GM21381 (cell line): ENCODE measurements around the gene DISP3.

Source experiments
- ATAC-seq: cut with Tn5 transposase; IDR thresholded peaks from one replicate; pipeline ENCODE4 v1.9.1; 2021; ENCODE audit warnings: mild to moderate bottlenecking, moderate library complexity; ENCODE audit not compliant: unreplicated experiment

DISP3 gene

GRCh38 chr1:11527541-11528452, 48.8 kb downstream of the DISP3 start:
- ATAC-seq, result no peak

DNA sequence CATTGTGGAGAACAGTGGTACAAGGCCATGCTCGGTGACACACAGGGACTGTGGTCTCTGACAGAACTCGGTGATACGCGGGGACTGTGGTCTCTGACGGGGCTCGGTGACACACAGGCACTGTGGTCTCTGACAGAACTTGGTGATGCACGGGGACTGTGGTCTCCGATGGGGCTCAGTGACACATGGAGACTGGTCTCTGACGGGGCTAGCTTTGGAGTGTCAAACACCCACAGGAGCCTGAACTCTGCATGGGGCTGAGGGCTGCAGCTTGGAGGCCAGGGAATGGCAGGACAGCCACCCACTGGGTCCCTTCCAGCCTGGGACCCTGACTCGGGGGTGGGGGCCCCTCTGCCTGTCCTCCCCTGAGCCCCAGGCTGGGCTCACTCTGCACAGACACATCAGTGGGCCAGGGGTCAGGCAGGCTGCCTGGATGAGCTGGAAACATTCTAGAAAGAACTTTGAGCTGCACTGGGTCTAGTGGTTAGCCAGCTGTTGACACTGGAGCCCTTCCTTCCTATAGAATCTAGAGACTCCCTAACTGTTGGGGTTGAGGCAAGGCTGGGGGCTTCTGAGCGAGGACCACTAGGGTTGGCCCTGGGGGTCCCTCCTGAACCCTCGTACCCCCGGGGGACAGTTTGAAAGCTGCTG, 49.8 kb downstream of the DISP3 start:
- no peak for ATAC-seq

DNA sequence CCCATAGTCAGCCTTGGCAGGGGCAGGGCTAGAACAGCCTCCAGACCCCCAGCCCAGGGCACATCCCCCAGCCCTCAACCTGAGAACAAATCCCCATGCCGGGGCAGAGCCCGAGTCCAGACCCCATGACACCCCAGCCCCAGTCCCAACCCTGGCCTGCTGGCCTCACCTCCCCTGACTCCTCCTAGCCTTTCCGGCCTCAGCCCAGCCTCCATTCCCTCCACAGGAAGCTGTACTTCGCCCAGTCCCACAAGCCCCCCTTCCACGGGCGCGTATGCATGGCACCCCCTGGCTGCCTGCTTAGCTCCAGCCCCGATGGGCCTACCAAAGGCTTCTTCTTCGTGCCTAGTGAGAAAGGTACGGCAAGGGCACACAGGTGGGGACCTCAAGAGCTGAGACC, 50.4 kb downstream of the DISP3 start:
- no peak for ATAC-seq

- ATAC-seq, result no peak
Observed at GRCh38 chr1:11529763-11530730, 51.1 kb downstream of the DISP3 start.

GRCh38 chr1:11530731-11531311, 51.9 kb downstream of the DISP3 start:
- no peak for ATAC-seq

- ATAC-seq, result no peak
Observed at GRCh38 chr1:11531314-11531870, 52.4 kb downstream of the DISP3 start.

DNA sequence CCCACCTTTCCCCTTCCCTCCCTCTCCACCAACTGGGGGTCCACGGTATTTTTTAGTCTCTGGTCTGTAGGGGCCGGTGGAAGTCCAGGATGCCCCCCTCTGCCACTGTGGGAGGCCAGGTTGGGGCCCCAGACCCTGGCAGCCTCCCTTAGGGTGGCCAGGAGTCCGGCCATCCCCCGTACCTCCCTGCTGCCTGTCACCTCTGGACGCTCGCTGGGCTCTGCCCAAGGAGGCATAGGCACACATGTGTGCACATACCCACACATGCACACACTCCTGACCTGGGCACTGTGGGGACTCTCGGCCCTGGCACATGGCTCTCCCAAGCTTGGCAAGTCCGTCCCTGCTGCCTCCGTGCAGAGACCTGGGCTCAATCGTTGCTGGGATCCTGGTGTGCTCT, 53.0 kb downstream of the DISP3 start:
- no peak for ATAC-seq

DNA sequence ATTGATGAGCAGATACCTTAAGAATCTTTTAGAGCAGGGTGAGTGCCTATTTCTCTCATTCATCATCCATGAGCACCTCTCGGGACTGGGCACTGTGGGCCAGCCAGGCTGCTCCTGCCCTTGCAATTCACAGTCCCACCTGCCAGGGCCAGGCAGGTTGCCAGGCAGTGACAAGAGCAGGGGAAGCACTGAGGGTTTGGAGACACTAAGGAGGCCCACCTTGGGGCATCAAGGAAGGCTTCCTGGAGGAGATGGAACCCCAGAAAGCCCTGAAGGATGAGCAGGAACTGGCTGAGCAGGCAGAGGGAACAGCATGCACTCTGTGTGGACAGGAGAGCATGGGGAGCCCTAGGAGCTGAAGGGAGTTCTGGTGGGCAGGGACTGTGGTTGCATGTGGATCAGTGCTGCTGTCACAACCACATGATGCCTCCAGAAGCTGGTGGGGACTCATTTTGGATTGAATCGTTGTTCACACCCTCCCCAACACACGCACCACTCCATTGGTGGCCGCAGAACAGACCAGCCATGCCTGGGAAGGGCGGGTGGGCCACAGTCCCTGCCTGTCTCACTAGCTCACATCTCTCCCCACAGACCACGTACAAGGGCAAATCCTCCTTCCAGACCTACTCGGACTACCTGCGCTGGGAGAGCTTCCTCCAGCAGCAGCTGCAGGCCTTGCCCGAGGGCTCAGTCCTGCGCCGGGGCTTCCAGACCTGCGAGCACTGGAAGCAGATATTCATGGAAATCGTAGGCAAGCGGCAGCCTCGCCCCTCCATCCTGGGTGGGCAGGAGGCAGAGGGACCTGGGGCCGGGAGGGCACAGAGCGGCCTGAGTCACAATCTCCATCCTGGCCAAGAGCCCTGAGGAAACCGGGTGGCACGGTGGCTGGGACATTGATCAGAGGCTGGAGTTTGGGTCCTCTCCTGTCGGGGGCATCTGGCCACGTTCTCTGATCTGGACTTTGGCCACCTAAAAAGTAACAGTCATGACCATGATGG, 55.1 kb downstream of the DISP3 start:
- no peak for ATAC-seq

DNA sequence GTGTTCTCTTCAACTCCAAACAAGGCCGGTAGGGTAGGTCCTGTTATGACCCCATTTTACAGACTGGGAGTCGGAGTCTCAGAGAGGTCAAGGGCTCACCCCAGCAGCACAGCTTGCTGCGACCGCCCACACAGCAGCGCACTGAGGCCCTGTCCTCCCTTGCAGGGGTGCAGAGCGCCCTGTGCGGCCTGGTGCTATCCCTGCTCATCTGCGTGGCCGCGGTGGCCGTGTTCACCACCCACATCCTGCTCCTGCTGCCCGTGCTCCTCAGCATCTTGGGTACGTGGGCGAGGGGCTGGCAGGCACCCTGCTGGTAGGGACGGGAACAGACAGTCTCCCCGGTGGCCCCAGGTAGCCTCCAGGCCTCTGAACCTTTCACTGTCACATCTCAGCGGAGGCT, 55.9 kb downstream of the DISP3 start:
- no peak for ATAC-seq

GRCh38 chr1:11535316-11535715, 56.4 kb downstream of the DISP3 start:
- ATAC-seq, result no peak

- ATAC-seq, result no peak
Observed at GRCh38 chr1:11535761-11536572, 57.0 kb downstream of the DISP3 start.

GRCh38 chr1:11536573-11537379, 57.8 kb downstream of the DISP3 start:
- no peak for ATAC-seq

DNA sequence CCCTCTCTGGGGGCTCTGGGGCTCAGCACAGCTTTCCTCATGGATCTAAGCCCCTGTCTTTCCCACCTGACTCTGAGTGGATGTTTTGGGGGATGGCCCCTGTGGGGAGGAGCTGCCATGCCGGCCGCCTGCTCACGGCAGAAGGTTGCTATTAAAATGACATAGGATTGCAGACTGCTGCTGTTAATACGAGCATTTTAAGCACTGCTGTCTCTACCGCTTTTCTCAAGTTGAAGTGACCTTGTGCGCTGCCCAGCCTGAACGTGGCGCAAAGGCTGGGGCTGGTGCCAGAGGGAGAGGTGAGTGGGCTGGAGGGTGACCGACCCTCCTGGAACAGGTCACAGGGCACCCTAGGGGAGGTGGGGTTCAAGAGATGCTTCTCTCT, 58.4 kb downstream of the DISP3 start:
- ATAC-seq, result no peak

DNA sequence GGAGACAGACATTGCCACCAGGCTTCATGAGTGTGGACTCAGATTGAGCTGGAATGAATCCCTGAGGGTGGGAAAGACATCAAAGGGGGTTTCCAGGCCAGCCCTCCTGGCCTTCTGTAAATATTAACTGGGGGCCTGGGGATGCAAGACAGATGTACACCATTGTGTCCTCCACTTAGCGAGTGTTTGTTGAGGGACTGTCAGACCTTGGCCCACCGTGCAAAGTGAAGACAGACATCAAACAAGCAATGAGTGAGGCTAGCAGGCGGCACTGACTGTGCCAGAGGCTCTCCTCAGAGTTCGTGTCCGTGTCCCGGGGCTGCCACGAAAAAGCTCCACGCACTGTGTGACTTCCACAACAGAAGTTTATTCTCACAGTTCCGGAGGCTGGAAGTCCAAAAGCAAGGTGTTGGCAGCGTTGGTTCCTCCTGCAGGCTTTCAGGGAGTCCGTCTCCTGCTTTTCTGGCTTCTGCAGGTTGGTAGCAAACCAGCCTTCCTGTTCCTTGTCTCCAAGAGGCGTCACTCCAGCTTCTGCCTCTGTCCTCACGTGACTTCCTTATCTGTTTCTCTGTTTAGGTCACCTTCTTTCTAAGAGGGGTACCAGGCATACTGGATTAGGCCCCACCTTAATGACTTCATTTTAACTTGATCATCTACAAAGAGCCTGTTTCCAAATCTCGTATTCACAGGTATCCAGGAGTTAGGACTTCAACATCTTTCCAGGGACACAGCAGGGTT, 59.1 kb downstream of the DISP3 start:
- no peak for ATAC-seq

- no peak for ATAC-seq
Observed at GRCh38 chr1:11538886-11539285, 59.9 kb downstream of the DISP3 start.

DNA sequence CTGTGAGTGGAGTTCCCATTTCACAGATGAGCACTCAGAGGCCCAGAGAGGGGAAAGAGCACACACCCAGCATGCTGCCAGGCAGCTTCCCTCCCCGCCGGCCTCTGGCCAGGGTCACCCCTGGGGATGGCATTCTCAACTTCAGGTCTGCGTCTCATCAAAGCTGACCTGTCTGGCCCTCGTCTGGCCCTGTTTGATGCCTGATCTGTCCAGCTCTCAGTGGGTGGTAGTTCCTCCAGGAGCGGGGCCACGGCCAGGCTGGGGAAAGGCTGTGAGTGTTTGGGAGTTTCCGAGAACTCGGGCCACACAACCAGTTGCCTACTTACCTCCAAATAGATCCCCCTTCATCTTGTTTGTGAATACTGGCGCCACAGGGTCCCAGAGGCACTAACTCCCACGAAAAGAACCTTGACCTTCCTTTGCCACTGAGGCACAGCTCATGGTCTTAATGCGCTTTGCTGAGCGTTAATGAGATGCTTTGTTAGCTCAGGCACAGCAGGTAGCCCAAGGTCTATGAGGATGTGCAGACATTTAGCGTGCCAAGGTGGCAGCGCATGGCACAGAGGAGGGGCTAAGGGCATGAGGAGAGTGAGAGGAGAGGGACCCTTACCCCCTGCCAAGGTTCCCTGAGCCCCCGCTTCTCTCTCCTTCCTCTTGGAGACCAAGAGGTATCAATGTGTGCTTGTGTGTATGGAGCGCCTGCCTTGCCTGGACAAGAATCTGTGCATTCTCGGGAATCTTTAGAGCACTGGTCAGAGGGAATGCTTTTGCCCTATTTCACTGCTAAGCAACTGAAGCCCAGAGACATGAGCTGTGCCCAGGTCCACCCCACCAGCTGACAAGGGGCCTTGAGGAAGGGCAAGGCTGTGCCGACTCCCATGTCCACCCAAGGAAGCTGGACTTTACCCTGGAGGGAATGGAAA, 61.2 kb downstream of the DISP3 start:
- no peak for ATAC-seq
